ENCODE results near the gene DOCK1. TPM values are rescaled to one million over a fixed set of nuclear protein-coding genes. Genes with fewer than 3 reads are reported as not detected.

The DOCK1 gene
- total RNA-seq, 2 experiments from 2014 or later = not detected

DNA sequence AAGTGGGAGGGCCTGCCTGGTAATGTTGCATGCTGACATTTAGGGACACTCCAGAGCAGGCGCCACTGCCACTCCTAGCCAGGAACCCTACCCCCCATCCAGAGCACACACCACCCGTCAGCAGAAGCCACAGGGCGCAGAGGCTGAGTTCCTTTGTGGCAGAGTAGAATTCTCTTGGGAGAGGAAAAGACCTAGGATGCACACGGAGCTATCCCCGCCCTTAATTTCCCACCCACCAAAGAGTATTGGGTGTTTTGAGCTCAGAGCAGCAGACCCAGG is 291.9 kb downstream of the DOCK1 start:
- TF ChIP-seq, protein P1, sequence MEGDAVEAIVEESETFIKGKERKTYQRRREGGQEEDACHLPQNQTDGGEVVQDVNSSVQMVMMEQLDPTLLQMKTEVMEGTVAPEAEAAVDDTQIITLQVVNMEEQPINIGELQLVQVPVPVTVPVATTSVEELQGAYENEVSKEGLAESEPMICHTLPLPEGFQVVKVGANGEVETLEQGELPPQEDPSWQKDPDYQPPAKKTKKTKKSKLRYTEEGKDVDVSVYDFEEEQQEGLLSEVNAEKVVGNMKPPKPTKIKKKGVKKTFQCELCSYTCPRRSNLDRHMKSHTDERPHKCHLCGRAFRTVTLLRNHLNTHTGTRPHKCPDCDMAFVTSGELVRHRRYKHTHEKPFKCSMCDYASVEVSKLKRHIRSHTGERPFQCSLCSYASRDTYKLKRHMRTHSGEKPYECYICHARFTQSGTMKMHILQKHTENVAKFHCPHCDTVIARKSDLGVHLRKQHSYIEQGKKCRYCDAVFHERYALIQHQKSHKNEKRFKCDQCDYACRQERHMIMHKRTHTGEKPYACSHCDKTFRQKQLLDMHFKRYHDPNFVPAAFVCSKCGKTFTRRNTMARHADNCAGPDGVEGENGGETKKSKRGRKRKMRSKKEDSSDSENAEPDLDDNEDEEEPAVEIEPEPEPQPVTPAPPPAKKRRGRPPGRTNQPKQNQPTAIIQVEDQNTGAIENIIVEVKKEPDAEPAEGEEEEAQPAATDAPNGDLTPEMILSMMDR (IDR thresholded peaks at IDR 0.05) = no peak
- ATAC-seq (ENCODE audit: poor library complexity) (no peak), DNase-seq (no peak)
- H3K4me1 Mint-ChIP-seq (ENCODE audit: low read depth) = no peaks in the 10 kb centered on the region
- H3K4me1 ChIP-seq (ENCODE audit: insufficient read depth, low read length) = no peaks in the 10 kb centered on the region
- no peak overlapping the region for H3K4me3 Mint-ChIP-seq
- ChIA-PET CTCF (no interaction called here), POLR2A (no interaction called here)
- peaks cover 0 to 15% of the 10 kb centered on the region in 2 experiments for H3K9me3 ChIP-seq (ENCODE audit: control insufficient read depth in 1 of 2, insufficient read depth in 1 of 2, low read length in 2 of 2)
- H3K27me3 Mint-ChIP-seq = peaks cover 53% of the 10 kb centered on the region
- intact Hi-C loops (cut with DNase I, micrococcal nuclease) = no loop called here
- no peaks in the 10 kb centered on the region for H3K36me3 Mint-ChIP-seq (ENCODE audit: low read depth)
- H3K27ac ChIP-seq (ENCODE audit: low read depth in 1 of 2, low read length in 2 of 2) = no peak overlapping the region
- no peak overlapping the region for H3K27ac Mint-ChIP-seq
- H3K27me3 ChIP-seq (ENCODE audit: control insufficient read depth in 1 of 2, insufficient read depth in 2 of 2, low read length in 2 of 2) = peaks cover 22 to 55% of the 10 kb centered on the region in 2 experiments
- no peak overlapping the region for H3K4me3 ChIP-seq (ENCODE audit: low read length)
- H3K36me3 ChIP-seq (ENCODE audit: insufficient read depth, low read length) = no peaks in the 10 kb centered on the region
- no peaks in the 10 kb centered on the region for H3K9me3 Mint-ChIP-seq

DNA sequence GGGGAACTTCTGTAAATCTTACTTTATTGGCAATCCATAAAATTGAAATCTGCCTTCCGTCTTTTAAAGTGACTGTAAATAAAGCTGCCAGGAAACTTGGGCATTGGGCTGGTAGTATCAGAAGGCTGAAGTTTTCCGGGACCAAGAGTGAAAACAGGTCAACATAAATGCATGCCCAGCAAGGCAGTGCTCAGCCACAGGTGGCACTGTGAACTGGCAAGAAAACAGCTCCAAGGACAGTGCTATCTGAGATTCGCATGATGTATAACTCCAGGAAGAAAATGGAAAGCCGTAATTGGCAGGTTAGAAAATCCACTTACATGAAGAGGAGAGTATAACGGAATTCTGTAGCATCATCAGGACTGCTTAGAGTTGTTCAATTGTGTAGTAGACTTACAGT is 293.1 kb downstream of the DOCK1 start:
- TF ChIP-seq, protein P1 (IDR thresholded peaks at IDR 0.05) = no peak
- no peaks in the 10 kb centered on the region for H3K9me3 Mint-ChIP-seq
- peaks cover 0 to 18% of the 10 kb centered on the region in 2 experiments for H3K9me3 ChIP-seq (ENCODE audit: control insufficient read depth in 1 of 2, insufficient read depth in 1 of 2, low read length in 2 of 2)
- H3K36me3 ChIP-seq (ENCODE audit: insufficient read depth, low read length) = no peaks in the 10 kb centered on the region
- H3K27me3 ChIP-seq (ENCODE audit: control insufficient read depth in 1 of 2, insufficient read depth in 2 of 2, low read length in 2 of 2) = peaks cover 18 to 45% of the 10 kb centered on the region in 2 experiments
- ChIA-PET CTCF (no interaction called here), POLR2A (no interaction called here)
- H3K4me1 Mint-ChIP-seq (ENCODE audit: low read depth) = no peaks in the 10 kb centered on the region
- no peak overlapping the region for H3K4me3 ChIP-seq (ENCODE audit: low read length)
- H3K4me1 ChIP-seq (ENCODE audit: insufficient read depth, low read length) = no peaks in the 10 kb centered on the region
- H3K4me3 Mint-ChIP-seq = no peak overlapping the region
- H3K27me3 Mint-ChIP-seq = peaks cover 47% of the 10 kb centered on the region
- intact Hi-C loops (cut with DNase I, micrococcal nuclease) = no loop called here
- no peak overlapping the region for H3K27ac ChIP-seq (ENCODE audit: low read depth in 1 of 2, low read length in 2 of 2)
- no peak for DNase-seq
- no peak for ATAC-seq (ENCODE audit: poor library complexity)
- H3K36me3 Mint-ChIP-seq (ENCODE audit: low read depth) = no peaks in the 10 kb centered on the region
- H3K27ac Mint-ChIP-seq = no peak overlapping the region

DNA sequence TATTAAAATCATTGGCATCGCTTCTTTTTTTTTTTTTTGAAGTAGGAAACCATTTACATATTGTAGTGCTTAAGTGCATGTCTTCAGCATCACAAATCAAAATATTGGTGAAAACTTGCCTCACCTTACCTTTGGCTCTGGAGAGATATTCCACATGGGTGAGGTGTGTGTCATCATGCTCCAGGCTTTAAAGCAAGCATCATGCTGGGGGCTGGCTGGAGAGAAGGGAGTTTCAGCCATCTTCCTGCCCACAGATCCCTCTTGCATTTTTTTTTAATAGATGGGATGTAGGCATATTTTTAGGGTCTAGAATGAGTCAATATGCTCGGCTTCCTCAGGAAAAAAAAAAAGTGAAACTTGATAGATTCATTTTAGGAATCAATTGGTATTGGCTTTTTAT is 293.5 kb downstream of the DOCK1 start:
- Mint-ChIP-seq H3K27ac (no peak overlapping the region), H3K9me3 (no peaks in the 10 kb centered on the region), H3K36me3 (ENCODE audit: low read depth) (no peaks in the 10 kb centered on the region), H3K27me3 (peaks cover 43% of the 10 kb centered on the region), H3K4me3 (no peak overlapping the region), H3K4me1 (ENCODE audit: low read depth) (no peaks in the 10 kb centered on the region)
- peaks cover 0 to 18% of the 10 kb centered on the region in 2 experiments for H3K9me3 ChIP-seq (ENCODE audit: control insufficient read depth in 1 of 2, insufficient read depth in 1 of 2, low read length in 2 of 2)
- H3K27me3 ChIP-seq (ENCODE audit: control insufficient read depth in 1 of 2, insufficient read depth in 2 of 2, low read length in 2 of 2) = peaks cover 18 to 42% of the 10 kb centered on the region in 2 experiments
- no peak for DNase-seq
- CTCF ChIA-PET = no interaction called here
- TF ChIP-seq, protein P1 (IDR thresholded peaks at IDR 0.05) = no peak
- H3K36me3 ChIP-seq (ENCODE audit: insufficient read depth, low read length) = no peaks in the 10 kb centered on the region
- intact Hi-C loops (cut with DNase I, micrococcal nuclease) = no loop called here
- POLR2A ChIA-PET = no interaction called here
- H3K4me3 ChIP-seq (ENCODE audit: low read length) = no peak overlapping the region
- no peak overlapping the region for H3K27ac ChIP-seq (ENCODE audit: low read depth in 1 of 2, low read length in 2 of 2)
- no peak for ATAC-seq (ENCODE audit: poor library complexity)
- no peaks in the 10 kb centered on the region for H3K4me1 ChIP-seq (ENCODE audit: insufficient read depth, low read length)
